WTC11 (cell line): ENCODE results near the gene RAC2. TPM values are rescaled to one million over a fixed set of nuclear protein-coding genes. Genes with fewer than 3 reads are reported as not detected.

ENCODE experiments used
- ATAC-seq: fragments of 200-7000 bp; cut with Tn5 transposase; 2 replicates; pipeline ENCODE4 v1.10.0; 2021; ENCODE audit warnings: mild to moderate bottlenecking, moderate library complexity
- CTCF ChIA-PET: fragments of 300-600 bp; sonication (Branson Sonifier 250); formaldehyde crosslinking; loops from one replicate; lab custom pipeline; 2021; ENCODE audit warnings: antibody characterized with exemption; lab: Charles Lee
- POLR2A ChIA-PET: fragments of 350-600 bp; sonication (Branson Sonifier 250); formaldehyde crosslinking; loops from one replicate; lab custom pipeline; 2021; ENCODE audit warnings: antibody characterized with exemption; lab: Charles Lee
- DNase-seq: peaks from one replicate; pipeline ENCODE4 v3.0.0; 2021; ENCODE audit warnings: low spot score
- H3K27ac Mint-ChIP-seq: 2 replicates; pipeline ENCODE4 v1.8.0; 2021; ENCODE audit warnings: mixed read lengths
- H3K27me3 Mint-ChIP-seq: 2 replicates; pipeline ENCODE4 v1.8.0; 2021; ENCODE audit warnings: low read depth, mild to moderate bottlenecking, moderate library complexity, mixed read lengths
- H3K36me3 Mint-ChIP-seq: 2 replicates; pipeline ENCODE4 v1.8.0; 2021; ENCODE audit warnings: mixed read lengths
- H3K4me1 Mint-ChIP-seq: 2 replicates; pipeline ENCODE4 v1.8.0; 2022; ENCODE audit warnings: mixed read lengths
- H3K4me3 Mint-ChIP-seq: 2 replicates; pipeline ENCODE4 v1.8.0; 2021; ENCODE audit warnings: mild to moderate bottlenecking, moderate library complexity, mixed read lengths
- H3K9me3 Mint-ChIP-seq: 2 replicates; pipeline ENCODE4 v1.8.0; 2021; ENCODE audit warnings: mixed read lengths
- ATF1 ChIP-seq: sonication (generic); formaldehyde crosslinking; IDR thresholded peaks from 2 replicates; pipeline ENCODE4 v1.8.1; 2023; ENCODE audit warnings: mild to moderate bottlenecking, moderate library complexity, missing genetic modification reagents
- CDX4 ChIP-seq: fragments of 250-450 bp; sonication (Bioruptor Pico); IDR thresholded peaks from 2 replicates; pipeline ENCODE4 v1.9.0; 2021; ENCODE audit warnings: moderate library complexity, mild to moderate bottlenecking, inconsistent platforms, borderline replicate concordance
- ELF4 ChIP-seq: sonication (generic); formaldehyde crosslinking; IDR thresholded peaks from 2 replicates; pipeline ENCODE4 v1.8.1; 2022; ENCODE audit warnings: low read depth, mild to moderate bottlenecking, moderate library complexity, missing genetic modification reagents
- ERG ChIP-seq: fragments of 250-450 bp; sonication (Bioruptor Pico); IDR thresholded peaks from 2 replicates; pipeline ENCODE4 v1.8.0; 2021; ENCODE audit warnings: mild to moderate bottlenecking
- ETV6 ChIP-seq: sonication (generic); formaldehyde crosslinking; IDR thresholded peaks from 2 replicates; pipeline ENCODE4 v1.8.1; 2022; ENCODE audit warnings: mild to moderate bottlenecking, missing genetic modification reagents
- JAZF1 ChIP-seq: fragments of 250-450 bp; sonication (Bioruptor Pico); IDR thresholded peaks from 2 replicates; pipeline ENCODE4 v1.9.0; 2021; ENCODE audit warnings: moderate library complexity, mild to moderate bottlenecking, inconsistent platforms
- MXD4 ChIP-seq: fragments of 250-450 bp; sonication (Bioruptor Pico); IDR thresholded peaks from 2 replicates; pipeline ENCODE4 v1.8.0; 2021; ENCODE audit warnings: mild to moderate bottlenecking, moderate library complexity, borderline replicate concordance
- NR3C1 ChIP-seq: sonication (generic); formaldehyde crosslinking; conservative IDR thresholded peaks from 2 replicates; pipeline ENCODE4 v1.8.1; 2023; ENCODE audit warnings: low read depth, mild to moderate bottlenecking, missing genetic modification reagents
- RELA ChIP-seq: sonication (generic); formaldehyde crosslinking; IDR thresholded peaks from 2 replicates; pipeline ENCODE4 v1.8.1; 2022; ENCODE audit warnings: missing genetic modification reagents, mild to moderate bottlenecking, borderline replicate concordance
- SMAD3 ChIP-seq: sonication (generic); formaldehyde crosslinking; IDR thresholded peaks from 2 replicates; pipeline ENCODE4 v1.8.0; 2022; ENCODE audit warnings: missing genetic modification reagents, mild to moderate bottlenecking, borderline replicate concordance
- SOX15 ChIP-seq: fragments of 250-450 bp; sonication (Bioruptor Pico); IDR thresholded peaks from 2 replicates; pipeline ENCODE4 v1.9.0; 2021; ENCODE audit warnings: mild to moderate bottlenecking
- USF2 ChIP-seq: sonication (generic); formaldehyde crosslinking; IDR thresholded peaks from 2 replicates; pipeline ENCODE4 v1.8.1; 2023; ENCODE audit warnings: mild to moderate bottlenecking, missing genetic modification reagents, moderate library complexity
- total RNA-seq: library from RNA; stranded (reverse); gene quantifications from 3 replicates; pipeline ENCODE4 v1.2.3, GENCODE V29; 2021
- TF ChIP-seq, protein P1 (sequence below): sonication (generic); formaldehyde crosslinking; IDR thresholded peaks from 2 replicates; pipeline ENCODE4 v1.8.0; 2022; ENCODE audit warnings: mild to moderate bottlenecking, missing genetic modification reagents
- TF ChIP-seq, protein P2 (sequence below): sonication (generic); formaldehyde crosslinking; IDR thresholded peaks from 2 replicates; pipeline ENCODE4 v1.8.1; 2023; ENCODE audit warnings: mild to moderate bottlenecking, missing genetic modification reagents
- TF ChIP-seq, protein P3 (sequence below): sonication (generic); formaldehyde crosslinking; IDR thresholded peaks from 2 replicates; pipeline ENCODE4 v1.8.1; 2023; ENCODE audit warnings: mild to moderate bottlenecking, moderate library complexity, missing genetic modification reagents
- TF ChIP-seq, protein P4 (sequence below): sonication (generic); formaldehyde crosslinking; IDR thresholded peaks from 2 replicates; pipeline ENCODE4 v1.8.0; 2022; ENCODE audit warnings: missing genetic modification reagents

RAC2 gene
- total RNA-seq, 1 experiment from 2014 or later: 3.6 TPM

- peaks cover 49% of the 10 kb centered on the region for H3K4me1 Mint-ChIP-seq
- DNase-seq: no peak
These were observed 58.3 kb downstream of the RAC2 start for GRCh38 chr22:37185646-37186227.

More at GRCh38 chr22:37185646-37186227, 58.3 kb downstream of the RAC2 start:
- H3K4me3 Mint-ChIP-seq: no peak overlapping the region
- no peaks in the 10 kb centered on the region; the same call in 1 of the 2 replicates for H3K27me3 Mint-ChIP-seq
- ATAC-seq: no peak
- no peak overlapping the region for H3K27ac Mint-ChIP-seq
- POLR2A ChIA-PET: no interaction called here
- H3K36me3 Mint-ChIP-seq: peaks cover 5% of the 10 kb centered on the region
- CTCF ChIA-PET: interaction anchor here (1.8 to 4.2 kb wide), 2 partner anchors 14 to 19 kb away, joined by 4 to 23 read pairs; no protein-coding TSS in a partner anchor
- H3K9me3 Mint-ChIP-seq: peaks cover 4% of the 10 kb centered on the region; the same call in 1 of the 2 replicates
- TF ChIP-seq, protein P1, sequence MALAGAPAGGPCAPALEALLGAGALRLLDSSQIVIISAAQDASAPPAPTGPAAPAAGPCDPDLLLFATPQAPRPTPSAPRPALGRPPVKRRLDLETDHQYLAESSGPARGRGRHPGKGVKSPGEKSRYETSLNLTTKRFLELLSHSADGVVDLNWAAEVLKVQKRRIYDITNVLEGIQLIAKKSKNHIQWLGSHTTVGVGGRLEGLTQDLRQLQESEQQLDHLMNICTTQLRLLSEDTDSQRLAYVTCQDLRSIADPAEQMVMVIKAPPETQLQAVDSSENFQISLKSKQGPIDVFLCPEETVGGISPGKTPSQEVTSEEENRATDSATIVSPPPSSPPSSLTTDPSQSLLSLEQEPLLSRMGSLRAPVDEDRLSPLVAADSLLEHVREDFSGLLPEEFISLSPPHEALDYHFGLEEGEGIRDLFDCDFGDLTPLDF (CRISPR knock-in tag): no peak
- TF ChIP-seq USF2 (CRISPR knock-in tag) (no peak), ATF1 (CRISPR knock-in tag) (no peak), ETV6 (CRISPR knock-in tag) (no peak), CDX4 (CRISPR knock-in tag) (no peak), JAZF1 (no peak), SOX15 (CRISPR knock-in tag) (no peak), NR3C1 (CRISPR knock-in tag) (no peak), MXD4 (CRISPR knock-in tag) (no peak), SMAD3 (CRISPR knock-in tag) (no peak), ELF4 (CRISPR knock-in tag) (no peak), RELA (CRISPR knock-in tag) (no peak), ERG (CRISPR knock-in tag) (no peak)
- TF ChIP-seq, protein P2, sequence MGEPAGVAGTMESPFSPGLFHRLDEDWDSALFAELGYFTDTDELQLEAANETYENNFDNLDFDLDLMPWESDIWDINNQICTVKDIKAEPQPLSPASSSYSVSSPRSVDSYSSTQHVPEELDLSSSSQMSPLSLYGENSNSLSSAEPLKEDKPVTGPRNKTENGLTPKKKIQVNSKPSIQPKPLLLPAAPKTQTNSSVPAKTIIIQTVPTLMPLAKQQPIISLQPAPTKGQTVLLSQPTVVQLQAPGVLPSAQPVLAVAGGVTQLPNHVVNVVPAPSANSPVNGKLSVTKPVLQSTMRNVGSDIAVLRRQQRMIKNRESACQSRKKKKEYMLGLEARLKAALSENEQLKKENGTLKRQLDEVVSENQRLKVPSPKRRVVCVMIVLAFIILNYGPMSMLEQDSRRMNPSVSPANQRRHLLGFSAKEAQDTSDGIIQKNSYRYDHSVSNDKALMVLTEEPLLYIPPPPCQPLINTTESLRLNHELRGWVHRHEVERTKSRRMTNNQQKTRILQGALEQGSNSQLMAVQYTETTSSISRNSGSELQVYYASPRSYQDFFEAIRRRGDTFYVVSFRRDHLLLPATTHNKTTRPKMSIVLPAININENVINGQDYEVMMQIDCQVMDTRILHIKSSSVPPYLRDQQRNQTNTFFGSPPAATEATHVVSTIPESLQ (CRISPR knock-in tag): no peak
- TF ChIP-seq, protein P3, sequence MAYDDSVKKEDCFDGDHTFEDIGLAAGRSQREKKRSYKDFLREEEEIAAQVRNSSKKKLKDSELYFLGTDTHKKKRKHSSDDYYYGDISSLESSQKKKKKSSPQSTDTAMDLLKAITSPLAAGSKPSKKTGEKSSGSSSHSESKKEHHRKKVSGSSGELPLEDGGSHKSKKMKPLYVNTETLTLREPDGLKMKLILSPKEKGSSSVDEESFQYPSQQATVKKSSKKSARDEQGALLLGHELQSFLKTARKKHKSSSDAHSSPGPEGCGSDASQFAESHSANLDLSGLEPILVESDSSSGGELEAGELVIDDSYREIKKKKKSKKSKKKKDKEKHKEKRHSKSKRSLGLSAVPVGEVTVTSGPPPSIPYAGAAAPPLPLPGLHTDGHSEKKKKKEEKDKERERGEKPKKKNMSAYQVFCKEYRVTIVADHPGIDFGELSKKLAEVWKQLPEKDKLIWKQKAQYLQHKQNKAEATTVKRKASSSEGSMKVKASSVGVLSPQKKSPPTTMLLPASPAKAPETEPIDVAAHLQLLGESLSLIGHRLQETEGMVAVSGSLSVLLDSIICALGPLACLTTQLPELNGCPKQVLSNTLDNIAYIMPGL (CRISPR knock-in tag): no peak
- TF ChIP-seq, protein P4, sequence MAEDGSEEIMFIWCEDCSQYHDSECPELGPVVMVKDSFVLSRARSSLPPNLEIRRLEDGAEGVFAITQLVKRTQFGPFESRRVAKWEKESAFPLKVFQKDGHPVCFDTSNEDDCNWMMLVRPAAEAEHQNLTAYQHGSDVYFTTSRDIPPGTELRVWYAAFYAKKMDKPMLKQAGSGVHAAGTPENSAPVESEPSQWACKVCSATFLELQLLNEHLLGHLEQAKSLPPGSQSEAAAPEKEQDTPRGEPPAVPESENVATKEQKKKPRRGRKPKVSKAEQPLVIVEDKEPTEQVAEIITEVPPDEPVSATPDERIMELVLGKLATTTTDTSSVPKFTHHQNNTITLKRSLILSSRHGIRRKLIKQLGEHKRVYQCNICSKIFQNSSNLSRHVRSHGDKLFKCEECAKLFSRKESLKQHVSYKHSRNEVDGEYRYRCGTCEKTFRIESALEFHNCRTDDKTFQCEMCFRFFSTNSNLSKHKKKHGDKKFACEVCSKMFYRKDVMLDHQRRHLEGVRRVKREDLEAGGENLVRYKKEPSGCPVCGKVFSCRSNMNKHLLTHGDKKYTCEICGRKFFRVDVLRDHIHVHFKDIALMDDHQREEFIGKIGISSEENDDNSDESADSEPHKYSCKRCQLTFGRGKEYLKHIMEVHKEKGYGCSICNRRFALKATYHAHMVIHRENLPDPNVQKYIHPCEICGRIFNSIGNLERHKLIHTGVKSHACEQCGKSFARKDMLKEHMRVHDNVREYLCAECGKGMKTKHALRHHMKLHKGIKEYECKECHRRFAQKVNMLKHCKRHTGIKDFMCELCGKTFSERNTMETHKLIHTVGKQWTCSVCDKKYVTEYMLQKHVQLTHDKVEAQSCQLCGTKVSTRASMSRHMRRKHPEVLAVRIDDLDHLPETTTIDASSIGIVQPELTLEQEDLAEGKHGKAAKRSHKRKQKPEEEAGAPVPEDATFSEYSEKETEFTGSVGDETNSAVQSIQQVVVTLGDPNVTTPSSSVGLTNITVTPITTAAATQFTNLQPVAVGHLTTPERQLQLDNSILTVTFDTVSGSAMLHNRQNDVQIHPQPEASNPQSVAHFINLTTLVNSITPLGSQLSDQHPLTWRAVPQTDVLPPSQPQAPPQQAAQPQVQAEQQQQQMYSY (CRISPR knock-in tag): no peak
- TF ChIP-seq, all 79 proteins: peak for 0
